Lower lobe of right lung (tissue), 2 donors: ENCODE measurements around the gene NEURL2. TPM values are rescaled to one million over a fixed set of nuclear protein-coding genes. Genes with fewer than 3 reads are reported as not detected.

Experiments used
- ATAC-seq, 2 donors: fragments of 200-7000 bp; cut with Tn5 transposase; one replicate each; pipeline ENCODE4 v1.9.1; 2020 to 2022; ENCODE audit warnings: mild to moderate bottlenecking in 2 of 2, moderate library complexity in 2 of 2
- DNase-seq: peaks from one replicate; pipeline ENCODE4 v3.0.0-alpha.2; 2020
- H3K27ac ChIP-seq: fragments of 200-600 bp; one replicate; pipeline ENCODE4 v1.8.0; 2022
- H3K27me3 ChIP-seq: fragments of 200-600 bp; one replicate; pipeline ENCODE4 v1.8.0; 2022; ENCODE audit warnings: low read depth
- H3K36me3 ChIP-seq: fragments of 200-600 bp; one replicate; pipeline ENCODE4 v1.8.0; 2022; ENCODE audit warnings: mild to moderate bottlenecking
- H3K4me1 ChIP-seq: fragments of 200-600 bp; one replicate; pipeline ENCODE4 v1.8.0; 2022
- H3K4me3 ChIP-seq: fragments of 200-600 bp; one replicate; pipeline ENCODE4 v1.8.0; 2022; ENCODE audit warnings: mild to moderate bottlenecking
- H3K9me3 ChIP-seq: fragments of 200-600 bp; one replicate; pipeline ENCODE4 v1.8.0; 2022
- intact Hi-C: fragments of 100-400 bp; cut with DNase I; formaldehyde crosslinking; loops from one replicate; pipeline ENCODE4 v1.11.0; 2022
- total RNA-seq: library from RNA; stranded (reverse); fragmentation: NEBNext Ultra II Directional; extraction: Animal tissue kit (Norgen Biotek cat#: 25700); gene quantifications from one replicate; pipeline ENCODE4 v1.2.1, GENCODE V29; 2021
- TF ChIP-seq, protein P1 (sequence below): fragments of 200-600 bp; IDR thresholded peaks from one replicate; pipeline ENCODE4 v1.8.0; 2022; ENCODE audit warnings: antibody characterized with exemption, mild to moderate bottlenecking
- donor health status: DM: no; HTN: yes; CAD: no; lungs with severe emphysema.

NEURL2 gene
- total RNA-seq, 1 donor from 2014 or later: 2.4 TPM

DNA sequence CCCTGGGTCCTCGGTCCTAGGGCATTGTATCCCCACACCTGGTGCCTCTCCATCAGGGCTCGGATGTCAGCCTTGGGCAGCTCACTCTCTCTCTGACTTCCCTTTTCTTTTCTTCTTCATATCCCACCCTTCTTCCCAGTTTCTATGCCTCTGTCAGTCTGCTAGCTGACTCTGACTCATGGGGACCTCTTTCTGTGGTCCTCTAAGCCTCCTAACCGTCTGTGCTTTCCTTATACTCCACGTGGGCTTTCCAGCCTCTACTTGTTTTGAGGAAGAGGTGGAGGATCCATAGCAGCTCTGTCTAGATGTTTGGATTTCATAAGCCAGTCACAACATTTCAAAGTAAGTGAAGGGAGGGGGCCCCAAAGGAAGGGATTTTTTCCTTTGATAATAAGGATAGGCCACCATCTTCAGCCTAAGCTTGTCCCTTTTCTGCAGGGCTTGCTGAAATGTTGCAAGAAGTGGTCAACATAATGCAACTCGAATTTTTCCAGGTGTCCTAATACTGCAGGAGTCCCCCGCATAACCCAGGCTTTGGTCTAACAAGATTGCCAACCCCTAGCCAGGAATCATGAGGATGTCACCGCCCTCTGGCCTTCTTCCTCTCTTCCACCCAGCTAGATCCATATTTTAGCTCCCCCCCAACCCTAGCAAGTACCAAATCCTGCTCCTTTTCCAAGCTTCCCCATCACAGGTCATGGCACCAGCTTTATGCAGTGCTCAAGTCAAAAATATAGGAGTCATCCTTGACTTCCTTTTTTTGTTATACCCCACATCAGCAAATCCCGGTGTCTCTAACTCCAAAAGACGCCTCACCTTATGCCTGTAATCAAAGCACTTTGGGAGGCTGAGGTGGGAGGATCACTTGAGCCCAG is 29.7 kb upstream of the NEURL2 start:
- H3K27ac ChIP-seq: peak overlapping the region; percentile 69

DNA sequence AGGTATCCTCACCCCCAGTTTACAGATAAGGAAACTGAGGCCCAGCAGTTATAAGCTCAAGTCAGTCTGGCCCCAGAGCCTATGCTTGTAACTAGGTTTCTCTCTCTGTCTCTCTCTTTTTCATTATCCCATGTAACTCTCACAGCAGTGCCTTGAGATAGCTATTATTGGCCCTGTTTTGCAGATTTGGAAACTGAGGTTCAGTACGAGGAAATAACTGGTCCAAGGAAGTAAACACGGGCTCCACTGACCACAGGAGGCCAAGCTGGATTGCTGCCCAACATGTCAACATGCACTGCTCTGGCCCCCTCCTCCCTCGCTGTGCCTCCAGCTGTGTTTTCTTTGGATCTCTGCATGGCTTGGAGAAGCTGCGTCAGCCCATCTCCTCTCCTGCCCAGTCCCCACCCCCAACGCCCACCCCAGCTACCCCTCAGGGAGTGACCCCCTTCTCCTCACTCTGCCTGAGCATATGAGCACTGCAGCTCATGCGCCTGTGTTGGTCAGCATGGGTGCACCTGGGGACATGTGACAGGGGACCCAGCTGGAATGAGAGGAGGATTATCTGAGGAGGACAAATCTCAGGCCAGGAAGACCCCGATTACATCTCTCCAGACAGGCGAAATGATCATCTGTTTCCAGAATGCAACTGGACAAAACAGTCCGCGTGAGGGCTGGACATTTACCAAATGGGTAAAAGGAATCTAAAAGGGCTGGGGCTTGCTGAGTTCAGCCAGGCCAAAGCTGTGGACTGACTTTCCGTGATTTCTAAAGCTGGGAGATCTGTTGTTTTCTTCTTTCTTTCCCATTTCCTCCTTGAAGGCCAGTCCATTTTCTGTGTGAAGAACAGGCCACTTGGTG is 28.8 kb upstream of the NEURL2 start:
- H3K27me3 ChIP-seq: no peaks in the 10 kb centered on the region
- ATAC-seq: peak in 1 of 2 donors; percentile 34
- H3K9me3 ChIP-seq: no peaks in the 10 kb centered on the region
- no peak for DNase-seq
- H3K4me3 ChIP-seq: no peak overlapping the region
- intact Hi-C loops: no loop called here
- H3K4me1 ChIP-seq: peaks cover 68% of the 10 kb centered on the region
- peak overlapping the region; percentile 69 for H3K27ac ChIP-seq
- H3K36me3 ChIP-seq: no peaks in the 10 kb centered on the region
- TF ChIP-seq, protein P1, sequence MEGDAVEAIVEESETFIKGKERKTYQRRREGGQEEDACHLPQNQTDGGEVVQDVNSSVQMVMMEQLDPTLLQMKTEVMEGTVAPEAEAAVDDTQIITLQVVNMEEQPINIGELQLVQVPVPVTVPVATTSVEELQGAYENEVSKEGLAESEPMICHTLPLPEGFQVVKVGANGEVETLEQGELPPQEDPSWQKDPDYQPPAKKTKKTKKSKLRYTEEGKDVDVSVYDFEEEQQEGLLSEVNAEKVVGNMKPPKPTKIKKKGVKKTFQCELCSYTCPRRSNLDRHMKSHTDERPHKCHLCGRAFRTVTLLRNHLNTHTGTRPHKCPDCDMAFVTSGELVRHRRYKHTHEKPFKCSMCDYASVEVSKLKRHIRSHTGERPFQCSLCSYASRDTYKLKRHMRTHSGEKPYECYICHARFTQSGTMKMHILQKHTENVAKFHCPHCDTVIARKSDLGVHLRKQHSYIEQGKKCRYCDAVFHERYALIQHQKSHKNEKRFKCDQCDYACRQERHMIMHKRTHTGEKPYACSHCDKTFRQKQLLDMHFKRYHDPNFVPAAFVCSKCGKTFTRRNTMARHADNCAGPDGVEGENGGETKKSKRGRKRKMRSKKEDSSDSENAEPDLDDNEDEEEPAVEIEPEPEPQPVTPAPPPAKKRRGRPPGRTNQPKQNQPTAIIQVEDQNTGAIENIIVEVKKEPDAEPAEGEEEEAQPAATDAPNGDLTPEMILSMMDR: no peak

More for the DNA sequence above, 29.7 kb upstream of the NEURL2 start:
- TF ChIP-seq, protein P1: no peak
- Histone ChIP-seq H3K4me1 (peaks cover 69% of the 10 kb centered on the region), H3K4me3 (no peak overlapping the region), H3K27me3 (no peaks in the 10 kb centered on the region), H3K9me3 (no peaks in the 10 kb centered on the region), H3K36me3 (no peaks in the 10 kb centered on the region)
- intact Hi-C loops: no loop called here
- no peak for DNase-seq
- no peak for ATAC-seq

DNA sequence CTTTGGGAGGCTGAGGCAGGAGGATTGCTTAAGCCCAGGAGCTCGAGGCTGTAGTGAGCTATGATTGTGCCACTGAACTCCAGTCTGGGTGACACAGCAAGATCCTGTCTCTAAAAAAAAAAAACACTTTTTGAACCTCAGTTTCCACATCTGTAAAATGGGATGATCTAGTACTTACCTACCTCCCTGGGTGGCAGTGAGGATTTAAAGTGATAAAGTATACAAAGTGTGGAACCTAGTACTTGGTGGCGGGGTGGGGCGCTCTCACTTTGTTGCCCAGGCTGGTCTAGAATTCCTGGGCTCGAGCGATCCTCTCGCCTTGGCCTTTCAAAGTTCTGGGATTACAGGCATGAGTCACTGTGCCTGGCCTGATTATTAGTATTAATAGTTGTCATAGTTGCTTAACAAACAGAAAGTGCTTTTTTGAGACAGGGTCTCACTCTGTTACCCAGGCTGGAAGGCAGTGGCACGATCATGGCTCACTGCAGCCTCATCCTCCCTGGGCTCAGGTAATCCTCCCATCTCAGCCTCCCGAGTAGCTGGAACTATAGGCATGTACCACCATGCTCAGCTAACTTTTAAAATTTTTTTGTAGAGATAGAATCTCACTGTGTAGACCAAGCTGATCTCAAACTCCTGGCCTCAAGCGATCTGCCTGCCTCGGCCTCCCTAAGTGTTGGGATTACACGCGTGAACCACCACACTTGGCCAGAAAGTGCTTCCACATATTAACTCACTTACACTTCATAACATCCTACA is 27.9 kb upstream of the NEURL2 start:
- TF ChIP-seq, protein P1: no peak
- Histone ChIP-seq H3K4me3 (no peak overlapping the region), H3K9me3 (no peaks in the 10 kb centered on the region), H3K4me1 (peaks cover 63% of the 10 kb centered on the region), H3K27me3 (no peaks in the 10 kb centered on the region), H3K36me3 (no peaks in the 10 kb centered on the region), H3K27ac (peak overlapping the region; percentile 69)
- DNase-seq (no peak), ATAC-seq (no peak)
- intact Hi-C loops: no loop called here

DNA sequence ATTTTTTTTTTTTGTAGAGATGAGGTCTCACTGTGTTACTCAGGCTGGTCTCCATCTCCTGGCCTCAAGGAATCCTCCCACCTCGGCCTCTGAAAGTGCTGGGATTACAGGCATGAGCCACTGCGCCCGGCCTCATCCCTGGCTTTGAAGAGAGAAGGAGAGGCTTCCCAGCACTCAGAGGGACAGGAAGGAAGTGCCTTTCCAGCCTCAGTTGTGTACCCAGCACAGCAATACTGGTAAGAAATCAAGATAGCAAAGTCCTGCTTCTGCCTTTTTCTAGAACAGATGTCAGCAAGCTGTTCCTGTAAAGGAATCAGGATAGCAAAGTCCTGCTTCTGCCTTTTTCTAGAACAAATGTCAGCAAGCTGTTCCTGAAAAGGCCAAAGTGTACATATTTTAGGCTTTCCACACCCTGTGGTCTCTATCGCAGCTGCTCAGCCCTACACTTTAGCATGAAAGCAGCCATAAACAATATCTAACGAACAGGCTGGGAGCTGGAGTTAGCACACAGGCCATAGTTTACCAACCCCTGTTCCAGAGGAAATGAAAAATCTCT is 27.3 kb upstream of the NEURL2 start:
- Histone ChIP-seq H3K4me3 (no peak overlapping the region), H3K4me1 (peaks cover 56% of the 10 kb centered on the region), H3K9me3 (no peaks in the 10 kb centered on the region), H3K36me3 (no peaks in the 10 kb centered on the region), H3K27me3 (no peaks in the 10 kb centered on the region), H3K27ac (peak overlapping the region; percentile 69)
- TF ChIP-seq, protein P1: no peak
- DNase-seq: no peak
- intact Hi-C loops: no loop called here
- ATAC-seq: peak; percentile 25 to 67

DNA sequence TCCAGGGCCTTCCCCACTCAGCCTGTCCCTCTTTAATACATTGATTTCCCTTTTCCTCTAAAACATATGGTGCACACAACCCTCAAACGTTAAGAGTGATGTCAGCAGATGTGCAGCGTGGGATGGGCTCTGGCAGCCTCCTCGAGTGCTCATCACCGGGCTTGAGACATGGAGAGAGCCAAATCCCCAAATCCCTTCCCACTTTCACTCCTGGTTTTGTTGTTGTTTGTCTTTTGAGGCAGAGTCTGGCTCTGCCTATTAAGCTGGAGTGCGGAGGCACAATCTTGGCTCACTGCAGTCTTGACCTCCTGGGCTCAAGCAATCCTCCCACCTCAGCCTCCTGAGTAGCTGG is 26.8 kb upstream of the NEURL2 start:
- Histone ChIP-seq H3K9me3 (no peaks in the 10 kb centered on the region), H3K4me1 (peaks cover 54% of the 10 kb centered on the region), H3K4me3 (no peak overlapping the region), H3K27ac (peak overlapping the region; percentile 69), H3K36me3 (no peaks in the 10 kb centered on the region), H3K27me3 (peaks cover under 1% of the 10 kb centered on the region)
- TF ChIP-seq, protein P1: no peak
- ATAC-seq (peak in 1 of 2 donors; percentile 4), DNase-seq (no peak)
- intact Hi-C loops: no loop called here
